GM11168 (cell line): Measurements from ENCODE around the gene ATP8A1.

Source experiments
- in situ Hi-C: fragments of 300-500 bp; cut with MboI; formaldehyde crosslinking; loops from one replicate; pipeline ENCODE4 v1.12.0; 2022; ENCODE audit warnings: low sequenced_read_pairs; ENCODE audit not compliant: unreplicated experiment

Gene ATP8A1

DNA sequence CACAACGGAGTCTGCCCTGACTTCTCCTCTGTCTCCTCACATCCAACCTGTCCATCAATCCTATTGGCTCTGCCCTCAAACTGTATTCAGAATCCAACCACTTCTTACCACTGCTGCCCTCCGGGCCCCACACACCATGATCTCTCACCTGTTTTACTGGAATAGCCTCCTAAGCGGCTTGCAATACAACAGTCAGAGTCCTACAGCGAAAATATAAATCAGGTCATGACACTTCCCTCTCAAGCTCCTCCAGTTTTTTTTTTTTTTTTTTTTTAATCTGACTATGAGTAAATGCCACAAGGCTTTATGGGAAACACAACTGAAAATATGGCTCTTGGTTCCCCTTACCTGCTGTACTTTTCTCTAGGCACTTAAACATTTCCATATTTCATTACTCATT is 216.8 kb downstream of the ATP8A1 start:
- in situ Hi-C loops, result no loop called here

DNA sequence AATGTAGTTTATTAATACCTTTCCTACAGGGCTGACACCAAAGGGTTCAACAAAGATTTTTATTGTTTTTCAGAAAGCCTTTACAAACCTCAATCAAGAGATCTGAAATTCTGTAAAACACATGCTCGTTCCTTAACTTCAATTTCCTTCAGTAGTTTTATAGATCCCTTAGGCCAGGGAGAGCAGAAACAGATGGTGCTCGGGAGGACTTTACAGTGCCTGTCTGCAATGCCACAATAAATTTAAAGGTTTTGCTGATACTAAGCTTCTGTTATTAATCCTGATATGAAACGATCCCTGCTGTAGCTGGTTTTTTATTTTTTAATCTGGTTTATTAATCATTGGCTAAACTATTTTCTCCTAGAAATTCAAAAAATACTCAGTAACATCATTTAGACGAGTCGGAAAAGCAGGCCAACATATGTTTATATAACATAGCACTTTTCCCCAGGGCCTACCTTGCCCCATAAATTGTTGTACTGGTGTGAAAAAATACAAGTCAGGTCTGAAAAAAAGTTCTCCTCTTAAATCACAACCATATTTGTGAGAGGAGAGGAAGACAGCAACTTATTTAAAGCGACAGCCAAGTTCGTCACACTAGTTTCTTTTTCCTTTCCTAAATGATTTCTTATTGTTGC is 219.9 kb downstream of the ATP8A1 start:
- in situ Hi-C loops, result no loop called here

DNA sequence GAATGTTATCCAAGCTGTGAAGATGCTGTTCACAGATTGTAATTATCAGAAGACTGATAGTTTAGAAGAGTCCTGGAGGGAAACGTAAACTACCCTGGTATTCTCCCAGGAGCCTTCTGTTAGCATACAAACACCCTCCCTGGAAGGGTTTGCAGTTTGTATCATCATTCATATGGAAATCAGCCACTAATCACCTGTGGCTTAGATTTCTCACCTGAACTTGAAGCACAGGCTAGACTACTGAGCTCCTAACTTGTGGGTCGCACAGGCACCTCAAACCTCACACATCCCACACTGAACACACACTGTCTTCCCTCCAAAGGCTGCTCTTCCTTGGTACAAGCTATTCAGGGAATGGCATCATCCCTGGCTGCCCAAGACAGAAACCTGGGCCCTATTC is 228.9 kb downstream of the ATP8A1 start:
- in situ Hi-C loops, result no loop called here

DNA sequence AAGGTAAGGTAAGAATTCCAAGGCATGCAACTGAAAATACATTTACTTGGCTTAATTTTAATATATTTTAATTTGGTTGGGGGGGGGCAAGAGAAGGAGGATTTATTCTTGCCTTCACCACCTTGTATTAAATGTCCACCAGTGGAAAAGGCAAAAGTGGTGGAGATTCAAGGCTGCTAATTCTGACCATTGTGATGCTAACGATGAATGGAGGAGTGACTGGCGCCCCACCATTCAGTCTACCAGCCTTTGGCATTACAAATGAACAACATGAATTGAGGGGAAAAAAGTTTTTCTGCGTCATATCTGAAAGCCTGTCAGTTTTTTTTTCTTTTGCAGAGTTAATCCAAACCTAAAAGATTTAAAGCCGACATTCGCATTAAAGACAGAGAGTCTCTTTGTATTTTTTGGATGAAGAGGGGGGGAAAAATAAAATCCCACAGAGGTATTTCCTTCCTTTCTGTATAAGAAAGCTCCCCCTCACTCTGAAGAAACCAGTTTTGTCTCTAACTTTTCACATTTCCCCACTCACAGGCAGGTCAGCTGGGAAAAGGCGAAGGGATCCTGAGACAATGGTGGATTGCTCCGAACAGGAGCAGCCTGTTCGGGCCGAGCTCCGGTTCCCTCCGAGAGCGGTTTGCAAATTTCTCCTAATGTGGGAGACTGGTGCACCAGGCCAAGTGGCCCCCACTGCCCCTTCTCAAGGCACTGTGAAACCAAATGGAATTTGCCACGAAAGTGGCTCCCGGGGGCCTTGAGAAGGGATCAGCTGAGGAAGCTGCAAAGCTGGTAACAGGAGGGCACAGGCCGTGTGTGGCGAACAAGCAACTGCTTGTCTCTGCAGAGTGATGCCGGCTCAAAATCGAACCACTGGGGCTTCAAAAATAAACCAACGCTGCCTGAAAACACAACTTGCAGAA is 231.5 kb downstream of the ATP8A1 start:
- in situ Hi-C loops, result no loop called here

DNA sequence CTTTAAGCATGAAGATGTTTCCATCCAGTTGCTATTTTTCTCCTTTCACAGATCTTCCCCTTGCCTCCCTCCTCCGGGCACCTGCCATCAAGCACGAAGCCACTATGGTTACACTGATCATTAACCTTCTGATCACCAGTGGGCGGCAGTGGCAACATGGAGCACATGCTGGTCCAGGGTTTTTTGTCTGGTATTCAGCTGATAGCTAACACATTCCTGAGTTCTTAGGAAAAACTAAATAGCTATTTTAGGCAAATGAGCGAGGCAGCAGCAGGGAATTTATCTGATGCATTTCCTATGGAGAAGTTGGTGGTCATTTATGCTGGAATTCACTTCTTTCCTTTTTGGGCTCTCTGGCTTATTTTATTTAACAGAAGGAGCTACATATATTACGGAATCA is 236.8 kb downstream of the ATP8A1 start:
- in situ Hi-C loops, result no loop called here

DNA sequence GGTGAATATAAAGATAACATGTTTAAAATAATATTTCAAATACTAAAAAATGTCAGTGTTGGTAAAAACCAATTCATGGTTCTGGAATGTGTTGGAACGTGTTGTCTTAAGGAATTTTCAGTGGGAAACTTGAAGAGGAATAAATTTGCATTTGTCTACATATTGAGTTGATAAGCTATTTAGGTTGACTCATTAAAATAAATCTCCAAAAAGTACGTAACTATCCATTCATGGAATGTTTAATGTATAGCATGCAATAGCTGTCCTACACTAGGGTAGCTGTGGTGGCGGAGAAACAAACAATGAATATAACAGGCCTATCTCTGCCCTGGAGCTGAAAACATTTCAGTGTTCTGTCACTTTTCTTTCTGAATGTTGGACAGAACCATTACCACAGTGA is 239.4 kb downstream of the ATP8A1 start:
- in situ Hi-C loops, result no loop called here

DNA sequence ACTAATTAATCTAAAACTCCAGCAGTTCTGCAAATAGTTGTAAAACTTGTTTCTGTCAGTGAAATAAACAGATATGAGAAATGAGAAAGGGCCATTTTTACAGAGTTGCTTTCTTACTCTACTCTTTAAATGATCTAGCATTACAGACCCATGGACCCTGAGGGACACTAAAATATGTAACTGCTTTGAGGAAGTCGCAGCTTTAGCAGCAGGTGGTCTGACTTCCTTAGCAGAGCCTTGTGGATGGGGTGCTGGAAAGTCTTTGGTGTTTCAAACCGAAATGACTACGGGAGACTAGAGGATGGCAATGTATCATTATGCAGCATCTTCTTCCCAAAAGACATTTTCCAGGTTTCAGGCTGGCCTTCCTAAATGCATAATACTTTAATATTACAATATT is 240.9 kb downstream of the ATP8A1 start:
- in situ Hi-C loops, result no loop called here

DNA sequence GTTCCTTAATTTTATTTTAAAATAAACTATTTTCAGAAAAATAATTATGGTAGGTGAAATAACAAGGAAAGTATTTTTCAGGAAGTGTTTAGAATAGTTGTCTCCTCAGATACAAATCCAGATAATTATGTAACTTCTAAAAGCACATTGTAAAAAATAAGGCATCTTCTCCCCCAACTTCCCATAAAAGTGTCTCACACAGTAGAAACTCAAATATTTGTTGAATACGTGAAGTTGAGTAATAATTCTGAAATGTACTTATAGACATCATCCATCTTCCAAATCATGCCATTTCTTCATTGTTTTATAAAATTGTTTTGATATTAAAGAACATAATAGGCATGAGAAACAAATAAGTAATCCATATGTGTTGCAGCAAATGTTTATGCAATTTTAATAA is 241.6 kb downstream of the ATP8A1 start:
- in situ Hi-C loops, result no loop called here

DNA sequence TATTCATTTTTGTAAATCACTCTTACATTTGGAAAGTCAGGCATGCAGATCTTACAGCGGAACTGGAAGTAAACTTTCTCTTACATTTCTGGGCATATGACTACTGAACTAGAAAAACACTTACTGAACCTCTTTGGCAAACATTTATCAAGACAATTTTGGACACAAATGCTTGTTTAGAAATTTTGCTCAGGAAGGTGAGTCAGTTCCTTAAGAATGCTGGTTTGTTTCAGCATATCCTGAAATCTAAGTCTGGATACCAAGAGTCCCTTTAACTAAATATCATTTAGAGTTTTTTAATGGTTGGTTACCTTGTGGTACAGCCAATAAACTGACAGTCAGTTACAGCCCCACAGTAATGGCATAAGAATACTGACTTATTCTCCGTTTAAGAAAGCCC is 244.7 kb downstream of the ATP8A1 start:
- in situ Hi-C loops, result no loop called here

DNA sequence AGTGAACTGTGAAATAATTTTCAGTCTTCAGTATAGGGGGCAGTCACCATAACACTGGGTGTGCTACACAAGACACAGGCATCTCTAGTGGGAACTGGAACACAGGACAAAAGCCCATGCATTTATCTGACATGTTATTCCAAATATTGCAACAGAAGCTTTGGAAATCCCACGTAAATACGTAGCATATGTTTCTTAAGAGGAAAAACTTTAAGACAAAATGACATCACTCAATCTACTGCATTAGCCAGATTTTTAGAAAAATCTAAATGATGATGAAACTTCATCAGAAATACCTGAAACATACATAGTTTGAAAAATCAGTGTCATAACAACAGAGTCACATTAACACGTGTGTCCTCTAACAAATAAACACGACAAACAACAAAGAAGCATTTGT is 245.1 kb downstream of the ATP8A1 start:
- in situ Hi-C loops, result no loop called here

DNA sequence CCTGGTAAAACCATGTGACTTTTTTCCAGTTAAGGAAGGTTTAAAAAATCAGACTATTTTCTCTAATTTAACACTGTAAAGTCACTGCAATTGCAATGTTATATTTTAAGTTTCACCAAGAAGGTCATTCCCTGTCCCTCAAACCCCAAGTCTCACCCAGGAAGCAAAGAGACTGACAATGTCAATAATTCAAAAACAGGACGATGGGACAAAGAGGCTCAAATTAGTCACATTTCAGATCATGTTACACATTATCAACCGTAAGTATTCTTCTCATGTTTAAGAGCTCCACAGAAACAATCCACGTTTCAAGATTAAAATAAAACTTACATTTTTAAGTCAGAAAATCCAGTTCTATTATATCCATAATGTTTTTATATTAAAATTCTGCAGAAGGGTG is 246.5 kb downstream of the ATP8A1 start:
- in situ Hi-C loops, result no loop called here

DNA sequence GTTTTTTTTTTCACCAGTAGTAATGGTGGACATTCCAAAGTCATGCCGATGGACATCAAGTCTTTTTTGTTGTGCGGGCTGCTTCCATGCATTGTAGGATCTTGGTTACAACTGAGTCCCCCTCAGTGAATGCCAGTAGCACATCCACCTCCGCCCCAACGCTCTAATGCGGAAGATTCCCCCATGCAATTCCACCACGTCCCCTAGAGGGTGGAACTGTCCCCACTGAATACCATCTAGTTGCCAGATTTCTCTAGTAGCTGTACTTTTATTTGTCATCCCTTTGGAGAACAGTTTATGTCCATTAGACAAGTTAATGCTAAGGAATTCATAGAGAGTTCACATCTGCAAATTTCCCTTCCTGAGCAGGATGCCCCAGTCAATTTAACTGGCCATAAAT is 252.9 kb downstream of the ATP8A1 start:
- in situ Hi-C loops, result no loop called here

DNA sequence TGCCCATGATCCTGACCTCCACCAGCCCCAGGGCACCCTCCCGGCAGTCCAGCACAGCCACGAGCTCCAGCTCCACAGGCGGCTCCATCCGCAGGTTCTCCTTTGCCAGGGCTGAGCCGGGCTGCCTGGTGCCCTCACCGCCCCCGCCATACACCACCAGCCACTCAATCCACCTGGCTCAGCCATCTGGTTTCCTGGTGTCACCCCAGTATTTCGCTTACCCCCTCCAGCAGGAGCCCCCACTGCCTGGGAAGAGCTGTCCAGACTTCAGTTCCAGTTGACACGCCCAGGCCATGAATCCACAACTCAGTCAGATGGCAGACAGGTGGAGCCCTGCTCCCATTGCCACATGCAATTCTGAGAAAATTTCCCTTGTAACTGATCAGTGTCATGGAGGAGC is 255.7 kb downstream of the ATP8A1 start:
- in situ Hi-C loops, result no loop called here

DNA sequence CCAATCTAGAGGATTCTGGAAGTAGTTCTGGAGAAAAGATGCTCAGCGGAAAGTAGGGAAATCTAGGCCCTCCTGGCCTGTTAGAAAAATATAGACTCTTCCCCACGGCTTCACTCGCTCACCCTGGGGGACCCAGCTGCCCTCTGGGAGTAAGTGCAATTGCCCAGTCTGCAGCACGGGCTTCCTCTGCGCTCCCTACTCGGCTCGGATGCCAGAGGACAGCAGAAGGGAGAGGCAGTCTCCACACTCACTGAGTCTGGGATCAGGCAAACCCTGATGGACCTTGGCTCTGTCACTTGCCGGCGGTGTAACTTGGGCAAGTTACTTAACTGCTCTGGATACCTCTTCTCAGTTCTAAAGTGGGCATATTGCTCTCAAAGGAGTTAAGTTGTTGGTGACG is 257.5 kb downstream of the ATP8A1 start:
- in situ Hi-C loops, result no loop called here

DNA sequence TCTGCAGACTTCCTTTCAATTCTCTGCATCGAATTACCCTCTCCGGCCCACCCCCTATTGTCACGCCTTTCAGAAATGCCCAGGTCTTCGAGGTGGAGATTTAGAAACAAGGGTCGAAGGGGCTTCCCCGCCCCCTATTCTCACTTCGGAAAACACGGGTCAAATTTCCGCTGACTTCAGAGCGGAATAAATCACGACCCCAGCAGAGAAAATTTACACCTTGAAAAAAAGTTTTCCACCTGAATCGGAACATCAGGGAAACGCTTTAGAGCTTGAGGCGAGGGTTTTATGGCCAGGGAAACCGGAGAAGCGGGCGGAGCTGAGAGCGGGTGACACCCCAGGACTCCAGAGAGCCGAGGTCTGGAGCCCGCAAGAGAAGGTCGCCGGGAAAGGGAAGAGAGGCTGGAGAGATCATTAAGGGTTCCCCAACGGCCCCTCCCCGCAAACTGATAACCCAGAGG is 258.0 kb downstream of the ATP8A1 start:
- in situ Hi-C loops, result no loop called here

DNA sequence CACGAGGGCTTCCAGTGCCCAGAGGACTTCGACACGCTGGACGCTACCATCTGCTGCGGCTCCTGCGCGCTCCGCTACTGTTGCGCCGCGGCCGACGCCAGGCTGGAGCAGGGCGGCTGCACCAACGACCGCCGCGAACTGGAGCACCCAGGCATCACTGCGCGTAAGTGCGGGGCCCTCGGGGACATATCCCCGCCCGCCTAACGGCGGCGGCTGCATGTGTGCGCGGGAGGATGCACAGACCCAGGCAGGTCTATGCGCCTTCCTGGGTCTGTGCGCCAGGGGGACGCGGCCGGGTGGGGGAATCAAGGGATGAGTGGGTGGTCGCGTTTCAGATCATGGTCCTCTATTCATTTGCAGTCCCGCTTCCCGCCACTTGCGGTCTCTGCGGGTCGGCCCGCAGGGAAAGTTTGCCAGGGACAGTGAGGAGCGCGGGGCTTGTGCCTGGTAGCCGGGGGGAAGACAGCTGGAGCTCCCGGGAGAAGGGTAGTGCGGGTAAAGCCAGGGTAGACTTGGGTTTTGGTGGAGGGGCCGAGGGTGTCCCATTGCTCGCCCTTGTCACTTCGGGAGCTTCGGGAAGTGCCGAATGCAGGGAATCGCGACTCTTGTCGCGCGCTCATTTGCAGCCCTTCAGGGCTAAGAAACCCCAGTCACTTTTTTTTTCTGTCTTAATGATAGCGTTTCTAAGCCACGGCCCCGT is 258.6 kb downstream of the ATP8A1 start:
- in situ Hi-C loops, result no loop called here

DNA sequence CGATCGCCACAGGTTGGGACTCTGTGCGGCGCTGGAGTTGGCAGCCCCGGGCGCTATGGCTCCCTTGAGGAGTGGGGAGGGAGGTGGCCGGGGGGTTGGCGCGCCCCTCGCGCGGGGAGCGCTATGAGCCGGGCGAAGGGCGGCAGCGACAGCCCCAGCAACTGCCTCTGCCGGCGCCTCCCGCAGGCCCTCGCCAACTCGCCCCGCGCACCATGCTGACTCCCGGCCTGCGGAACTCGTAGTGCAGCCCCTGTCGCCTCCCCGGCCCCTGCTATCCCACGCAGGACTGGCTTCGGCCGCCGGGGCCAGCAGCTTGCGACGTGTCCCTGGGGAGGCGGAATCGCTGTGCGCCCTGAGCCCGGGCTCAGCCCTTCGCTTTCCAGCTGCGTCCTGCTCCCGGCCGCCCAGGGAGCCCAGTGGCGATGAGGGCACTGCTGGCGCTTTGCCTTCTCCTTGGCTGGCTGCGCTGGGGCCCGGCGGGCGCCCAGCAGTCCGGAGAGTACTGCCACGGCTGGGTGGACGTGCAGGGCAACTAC is 259.2 kb downstream of the ATP8A1 start:
- in situ Hi-C loops, result no loop called here

DNA sequence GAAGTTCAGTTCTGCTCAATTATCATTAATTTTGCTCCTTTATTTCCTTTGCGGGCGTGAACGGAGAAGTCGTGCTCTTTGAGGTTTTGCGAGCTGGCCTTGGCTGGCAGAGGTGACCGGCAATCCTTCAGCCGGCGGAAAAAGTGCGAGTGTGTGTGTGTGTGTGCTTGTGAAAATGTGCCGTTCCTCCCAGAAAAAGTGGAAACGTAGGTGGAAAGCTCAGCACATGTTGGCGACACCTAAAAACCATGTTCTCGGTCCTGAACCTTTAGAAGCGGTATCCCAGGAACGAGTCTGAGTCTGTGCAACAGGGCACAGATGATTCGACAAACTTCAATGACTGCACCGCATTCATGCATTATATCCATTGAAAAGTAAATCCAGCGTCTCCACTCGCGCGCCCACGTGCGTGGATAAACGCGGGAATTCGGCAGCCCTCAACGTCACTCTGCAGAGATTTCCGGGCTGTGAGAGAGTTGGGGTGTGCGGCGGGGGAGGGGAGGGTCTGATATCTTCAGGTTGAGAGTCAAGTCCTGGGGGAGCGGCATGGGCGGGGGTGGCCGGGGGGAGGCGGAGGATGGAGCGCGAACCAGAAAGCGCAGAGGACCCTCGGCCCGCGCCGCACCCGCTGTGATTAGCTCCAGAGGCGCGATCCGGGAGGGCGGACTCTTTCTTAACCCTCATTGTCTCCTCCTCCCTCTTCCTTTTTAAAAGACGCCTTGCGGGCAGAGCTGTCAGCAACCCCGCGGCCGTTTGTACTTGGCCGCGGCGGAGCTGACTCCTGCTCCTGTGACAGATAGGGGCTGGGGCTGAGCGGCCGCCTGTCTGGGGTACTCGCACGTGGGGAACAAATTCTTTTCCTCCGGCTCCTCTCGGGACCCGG is 259.9 kb downstream of the ATP8A1 start, which contains the start of gene SHISA3:
Gene SHISA3 (plus strand): TSS at position 737 of the 883 bp plus-strand sequence. CDS start 569 bp downstream, outside the sequence.
- in situ Hi-C loops, result no loop called here

DNA sequence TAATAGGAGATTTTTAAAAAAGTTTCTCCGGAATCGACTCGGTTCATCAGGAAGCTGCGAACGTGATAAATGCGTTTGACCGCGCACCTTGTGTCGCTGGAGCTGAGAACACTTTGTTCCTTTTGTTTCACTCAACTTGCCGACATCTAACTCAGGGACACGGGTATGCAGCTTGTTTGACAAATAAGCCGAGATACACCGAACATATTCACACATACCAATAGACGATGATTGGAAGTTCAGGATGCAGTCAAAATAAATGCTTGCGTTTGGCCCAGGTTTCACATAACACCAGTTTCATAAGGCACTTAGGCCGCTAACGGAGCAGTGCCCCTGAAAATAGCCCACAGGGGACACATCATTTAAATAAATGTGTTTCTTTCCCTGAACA is 260.5 kb downstream of the ATP8A1 start:
- in situ Hi-C loops, result no loop called here

DNA sequence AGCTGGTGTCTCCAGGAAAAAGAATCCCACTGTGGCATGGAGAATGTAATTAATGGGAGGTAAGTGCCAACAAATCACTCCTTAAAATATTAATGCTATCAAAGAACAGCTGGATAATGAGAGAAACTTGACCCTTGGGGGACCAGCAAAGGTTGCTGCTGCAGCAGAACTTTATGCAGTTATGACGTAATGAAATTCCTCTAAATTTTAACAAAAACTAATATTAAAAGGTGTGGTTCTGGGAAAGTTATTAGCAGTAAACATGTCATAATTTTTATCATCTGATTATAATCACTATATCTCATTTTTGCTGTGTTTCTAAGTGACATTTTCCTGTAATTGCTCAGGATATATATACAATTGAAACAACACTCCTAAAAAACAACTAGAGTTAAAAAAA is 261.3 kb downstream of the ATP8A1 start:
- in situ Hi-C loops, result no loop called here
